ENCODE results near the gene TMEM217. TPM values are rescaled to one million over a fixed set of nuclear protein-coding genes. Genes with fewer than 3 reads are reported as not detected.

The TMEM217 gene
- total and polyA plus RNA-seq, 2 donors (not counting 1 experiment from before 2014, with no cell fraction given): 0.73 to 1.2 TPM

DNA sequence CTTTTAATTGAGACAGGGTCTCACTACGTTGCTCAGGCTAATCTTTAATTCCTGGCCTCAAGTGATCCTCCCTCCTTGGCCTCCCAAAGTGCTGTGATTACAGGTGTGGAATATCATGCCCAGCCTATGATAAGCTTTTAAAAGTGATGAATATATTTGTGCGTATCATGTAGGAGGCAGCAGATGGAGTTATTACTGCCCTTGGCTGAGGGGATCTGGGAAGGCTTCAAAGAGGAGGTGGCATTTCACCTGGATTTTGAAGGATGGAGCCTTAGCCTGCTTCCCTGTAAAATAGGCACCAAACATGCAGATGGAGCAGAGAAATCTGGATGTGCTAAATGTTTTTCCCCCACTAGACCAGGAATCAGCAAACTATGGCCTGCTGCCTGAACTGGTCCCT lies 77.9 kb downstream of the TMEM217 start:
- POLR2A ChIA-PET: no interaction called here
- no peaks in the 10 kb centered on the region for H3K27me3 Mint-ChIP-seq
- CTCF ChIA-PET: interaction anchor here (1.7 to 16.6 kb wide), 5 partner anchors 8 to 162 kb away, joined by 7 to 487 read pairs (median 28); no protein-coding TSS in a partner anchor
- Histone ChIP-seq H3K27ac (ENCODE audit: low read length in 2 of 2) (no peak overlapping the region), H3K4me1 (ENCODE audit: control insufficient read depth in 2 of 2, insufficient read depth in 2 of 2, low read length in 2 of 2) (peaks cover 43 to 52% of the 10 kb centered on the region in 2 donors), H3K9me3 (ENCODE audit: control extremely low read depth in 1 of 3, control insufficient read depth in 2 of 3, insufficient read depth in 1 of 3, low read length in 2 of 3) (no peaks in the 10 kb centered on the region), H3K79me2 (ENCODE audit: control insufficient read depth, insufficient read depth, low read length) (no peaks in the 10 kb centered on the region), H3K9ac (ENCODE audit: low read length) (no peak overlapping the region), H2AFZ (ENCODE audit: insufficient read depth, low read depth, low read length, poor library complexity, severe bottlenecking) (no peak overlapping the region), H4K20me1 (ENCODE audit: control insufficient read depth, insufficient read depth, low read length, poor library complexity, severe bottlenecking) (peaks cover 1% of the 10 kb centered on the region), H3K27me3 (replicated peaks in 1 of 4; ENCODE audit: control extremely low read depth in 1 of 4, control insufficient read depth in 3 of 4, insufficient read depth in 4 of 4, low read length in 3 of 4) (no peaks in the 10 kb centered on the region), H3K4me3 (ENCODE audit: control extremely low read depth in 1 of 5, extremely low read depth in 1 of 5, insufficient read depth in 1 of 5, low read depth in 2 of 5, low read length in 4 of 5) (no peak overlapping the region), H3K36me3 (replicated peaks in 1 of 2; ENCODE audit: control extremely low read depth in 1 of 2, control insufficient read depth in 1 of 2, extremely low read depth in 1 of 2, insufficient read depth in 2 of 2, low read length in 1 of 2) (peaks cover 0 to 3% of the 10 kb centered on the region in 2 experiments), H3K4me2 (replicated peaks; ENCODE audit: low read depth, low read length, poor library complexity, severe bottlenecking) (no peak overlapping the region)
- DNase-seq (no peak), ATAC-seq (ENCODE audit: low read depth) (no peak)
- H3K4me1 Mint-ChIP-seq: peaks cover 44% of the 10 kb centered on the region
- intact Hi-C loops (cut with micrococcal nuclease): no loop called here
- TF ChIP-seq, protein P1, sequence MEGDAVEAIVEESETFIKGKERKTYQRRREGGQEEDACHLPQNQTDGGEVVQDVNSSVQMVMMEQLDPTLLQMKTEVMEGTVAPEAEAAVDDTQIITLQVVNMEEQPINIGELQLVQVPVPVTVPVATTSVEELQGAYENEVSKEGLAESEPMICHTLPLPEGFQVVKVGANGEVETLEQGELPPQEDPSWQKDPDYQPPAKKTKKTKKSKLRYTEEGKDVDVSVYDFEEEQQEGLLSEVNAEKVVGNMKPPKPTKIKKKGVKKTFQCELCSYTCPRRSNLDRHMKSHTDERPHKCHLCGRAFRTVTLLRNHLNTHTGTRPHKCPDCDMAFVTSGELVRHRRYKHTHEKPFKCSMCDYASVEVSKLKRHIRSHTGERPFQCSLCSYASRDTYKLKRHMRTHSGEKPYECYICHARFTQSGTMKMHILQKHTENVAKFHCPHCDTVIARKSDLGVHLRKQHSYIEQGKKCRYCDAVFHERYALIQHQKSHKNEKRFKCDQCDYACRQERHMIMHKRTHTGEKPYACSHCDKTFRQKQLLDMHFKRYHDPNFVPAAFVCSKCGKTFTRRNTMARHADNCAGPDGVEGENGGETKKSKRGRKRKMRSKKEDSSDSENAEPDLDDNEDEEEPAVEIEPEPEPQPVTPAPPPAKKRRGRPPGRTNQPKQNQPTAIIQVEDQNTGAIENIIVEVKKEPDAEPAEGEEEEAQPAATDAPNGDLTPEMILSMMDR (IDR thresholded peaks at IDR 0.05): no peak
- no peak for TF ChIP-seq EZH2 (IDR thresholded peaks at IDR 0.05; ENCODE audit: borderline replicate concordance, insufficient read depth, low read depth, low read length, poor library complexity, severe bottlenecking)
- H3K9me3 Mint-ChIP-seq (ENCODE audit: insufficient read depth): no peaks in the 10 kb centered on the region
- no peak overlapping the region for H3K27ac Mint-ChIP-seq
- WGBS (ENCODE audit: insufficient coverage): 100% methylated on average over 1 of the region's 2 CpGs
- H3K4me3 Mint-ChIP-seq: no peak overlapping the region

DNA sequence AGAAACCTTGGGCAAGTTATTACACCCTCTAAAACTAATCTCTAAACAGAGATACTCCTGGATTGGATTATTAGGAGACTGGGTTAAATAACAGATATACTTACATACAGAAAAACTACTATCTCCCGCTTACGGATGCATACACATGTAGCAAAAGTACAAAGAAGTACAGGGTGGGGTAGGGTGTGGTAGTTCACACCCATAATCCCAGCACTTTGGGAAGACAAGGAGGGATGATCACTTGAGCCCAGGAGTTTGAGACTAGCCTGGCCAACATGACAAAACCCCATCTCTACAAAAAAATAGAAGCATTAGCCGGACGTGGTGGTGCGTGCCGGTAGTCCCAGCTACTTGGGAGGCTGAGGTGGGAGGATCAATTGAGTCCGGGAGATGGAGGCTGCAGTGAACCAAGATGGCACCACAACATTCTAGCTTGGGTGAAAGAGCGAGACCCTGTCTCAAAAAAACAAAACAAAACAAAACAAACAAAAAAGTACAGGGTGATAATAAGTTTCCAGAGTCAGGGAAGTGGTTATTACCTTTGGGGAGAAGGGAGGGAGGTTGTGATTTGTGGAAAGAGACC lies 79.9 kb downstream of the TMEM217 start:
- H3K4me1 Mint-ChIP-seq: peaks cover 57% of the 10 kb centered on the region
- Histone ChIP-seq H3K4me1 (ENCODE audit: control insufficient read depth in 2 of 2, insufficient read depth in 2 of 2, low read length in 2 of 2) (peaks cover 56% of the 10 kb centered on the region in 2 donors), H2AFZ (ENCODE audit: insufficient read depth, low read depth, low read length, poor library complexity, severe bottlenecking) (no peak overlapping the region), H4K20me1 (ENCODE audit: control insufficient read depth, insufficient read depth, low read length, poor library complexity, severe bottlenecking) (peaks cover 18% of the 10 kb centered on the region), H3K79me2 (ENCODE audit: control insufficient read depth, insufficient read depth, low read length) (no peaks in the 10 kb centered on the region), H3K9ac (ENCODE audit: low read length) (no peak overlapping the region), H3K36me3 (replicated peaks in 1 of 2; ENCODE audit: control extremely low read depth in 1 of 2, control insufficient read depth in 1 of 2, extremely low read depth in 1 of 2, insufficient read depth in 2 of 2, low read length in 1 of 2) (peaks cover 0 to 24% of the 10 kb centered on the region in 2 experiments), H3K9me3 (ENCODE audit: control extremely low read depth in 1 of 3, control insufficient read depth in 2 of 3, insufficient read depth in 1 of 3, low read length in 2 of 3) (no peaks in the 10 kb centered on the region), H3K4me3 (ENCODE audit: control extremely low read depth in 1 of 5, extremely low read depth in 1 of 5, insufficient read depth in 1 of 5, low read depth in 2 of 5, low read length in 4 of 5) (no peak overlapping the region), H3K27ac (ENCODE audit: low read length in 2 of 2) (no peak overlapping the region), H3K27me3 (replicated peaks in 1 of 4; ENCODE audit: control extremely low read depth in 1 of 4, control insufficient read depth in 3 of 4, insufficient read depth in 4 of 4, low read length in 3 of 4) (no peaks in the 10 kb centered on the region), H3K4me2 (replicated peaks; ENCODE audit: low read depth, low read length, poor library complexity, severe bottlenecking) (peak overlapping the region; percentile 65)
- ChIA-PET CTCF (interaction anchor here (1.2 to 16.6 kb wide), 8 partner anchors 9 to 293 kb away, joined by 3 to 510 read pairs (median 16); partner anchors contain the start of gene C6orf89), POLR2A (interaction anchor here (1.6 to 2.1 kb wide), 2 partner anchors 127 to 148 kb away, joined by 5 to 7 read pairs; no protein-coding TSS in a partner anchor)
- TF ChIP-seq EZH2 (IDR thresholded peaks at IDR 0.05; ENCODE audit: borderline replicate concordance, insufficient read depth, low read depth, low read length, poor library complexity, severe bottlenecking): no peak
- TF ChIP-seq, protein P1 (IDR thresholded peaks at IDR 0.05): no peak
- DNase-seq (no peak), ATAC-seq (ENCODE audit: low read depth) (no peak)
- WGBS (ENCODE audit: insufficient coverage): no CpG with 5 or more reads among the region's 8 CpGs
- intact Hi-C loops (cut with micrococcal nuclease): loop anchor here (1.0 to 10.0 kb wide), 3 partner anchors 30 to 583 kb away; partner anchors contain the start of gene SRSF3
- H3K27ac Mint-ChIP-seq: peak overlapping the region; percentile 23
- peak overlapping the region; percentile 80 for H3K4me3 Mint-ChIP-seq
- H3K9me3 Mint-ChIP-seq (ENCODE audit: insufficient read depth): no peaks in the 10 kb centered on the region
- H3K27me3 Mint-ChIP-seq: no peaks in the 10 kb centered on the region

Measured in B cell (primary cell).